Measurements from ENCODE around the gene HIBADH. TPM values are rescaled to one million over a fixed set of nuclear protein-coding genes. Genes with fewer than 3 reads are reported as not detected.

Gene HIBADH
- total RNA-seq, 1 experiment from 2014 or later, result 23.2 TPM

DNA sequence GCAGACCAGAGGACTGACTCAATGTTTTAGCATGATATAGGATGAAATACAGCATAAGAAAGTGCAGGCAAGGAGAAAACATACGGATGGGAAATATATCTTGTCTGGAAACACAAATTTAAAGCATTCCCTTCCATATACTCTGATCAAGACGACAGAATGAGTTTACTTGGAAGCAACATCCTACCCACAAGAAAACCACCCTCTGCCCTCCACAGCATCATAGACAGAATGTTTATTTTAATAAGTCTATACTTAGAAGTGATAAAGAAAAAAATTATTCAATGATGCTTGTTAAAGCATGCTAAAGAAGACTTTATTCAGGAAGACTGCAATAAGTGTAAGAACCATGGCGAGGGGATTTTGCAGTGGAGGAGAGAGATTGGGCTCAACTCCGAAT, 32.4 kb upstream of the HIBADH start:
- H2AFZ ChIP-seq (ENCODE audit: low read length), result no peak overlapping the region
- no peaks in the 10 kb centered on the region for H4K20me1 ChIP-seq (ENCODE audit: control insufficient read depth, insufficient read depth, insufficient read length)
- WGBS (ENCODE audit: extremely low coverage, insufficient read length, low lambda C conversion rate), result no CpG with 5 or more reads among the region's 4 CpGs
- H3K23ac ChIP-seq (ENCODE audit: insufficient read length, low read depth, low read length), result no peak overlapping the region
- no peak overlapping the region for H3K4ac ChIP-seq (ENCODE audit: low read depth, low read length)
- Mint-ChIP-seq H3K27ac (no peak overlapping the region), H3K4me3 (no peak overlapping the region), H3K9me3 (no peaks in the 10 kb centered on the region), H3K36me3 (ENCODE audit: insufficient read depth in 1 of 3, low read depth in 3 of 3) (no peaks in the 10 kb centered on the region), H3K27me3 (ENCODE audit: low read depth) (no peaks in the 10 kb centered on the region), H3K4me1 (peaks cover under 1% of the 10 kb centered on the region in 2 experiments; a peak in 2 of 4 replicates)
- no peak for TF ChIP-seq CTCF (conservative IDR thresholded peaks at IDR 0.05)
- no peaks in the 10 kb centered on the region for H3K79me2 ChIP-seq (ENCODE audit: insufficient read depth, low read length)
- H3K4me2 ChIP-seq (ENCODE audit: insufficient read depth, insufficient read length, low read length), result no peak overlapping the region
- no peak overlapping the region for H4K5ac ChIP-seq (ENCODE audit: insufficient read length, low read depth, low read length)
- H3K14ac ChIP-seq (ENCODE audit: insufficient read depth, low read length), result no peak overlapping the region
- no peaks in the 10 kb centered on the region for H3K4me1 ChIP-seq (ENCODE audit: insufficient read depth, low read length)
- no peak overlapping the region for H4K8ac ChIP-seq (replicated peaks; ENCODE audit: insufficient read length, low read depth, low read length)
- H3K27me3 ChIP-seq (ENCODE audit: insufficient read depth, low read length), result no peaks in the 10 kb centered on the region
- H3K9ac ChIP-seq (ENCODE audit: extremely low read depth, insufficient read length, low read length), result no peak overlapping the region
- no peak overlapping the region for H2BK5ac ChIP-seq (ENCODE audit: insufficient read length, low read length)
- H2BK120ac ChIP-seq (ENCODE audit: low read depth, low read length, poor library complexity, severe bottlenecking), result no peak overlapping the region
- H3K27ac ChIP-seq (ENCODE audit: insufficient read length, low read depth, low read length), result no peak overlapping the region
- no peak overlapping the region for H4K91ac ChIP-seq (ENCODE audit: insufficient read length, low read depth, low read length)
- H3K18ac ChIP-seq (ENCODE audit: insufficient read length, low read depth, low read length), result no peak overlapping the region
- H3K56ac ChIP-seq (ENCODE audit: insufficient read length, low read depth, low read length), result no peak overlapping the region
- no peak overlapping the region for H2BK20ac ChIP-seq (ENCODE audit: low read depth, low read length, poor library complexity, severe bottlenecking)
- no peaks in the 10 kb centered on the region for H3K23me2 ChIP-seq (ENCODE audit: insufficient read length, low read depth, low read length, poor library complexity, severe bottlenecking)
- H2AK5ac ChIP-seq (ENCODE audit: insufficient read length, low read length), result no peak overlapping the region
- H2BK12ac ChIP-seq (ENCODE audit: insufficient read length, low read depth, low read length), result no peak overlapping the region
- H3K9me3 ChIP-seq (ENCODE audit: control insufficient read depth, low read depth, low read length), result no peaks in the 10 kb centered on the region
- H2BK15ac ChIP-seq (ENCODE audit: low read depth, low read length), result no peak overlapping the region
- DNase-seq, result no peak
- H3T11ph ChIP-seq (ENCODE audit: low read length), result no peak overlapping the region
- H3K79me1 ChIP-seq (ENCODE audit: insufficient read depth, low read depth, low read length, poor library complexity, severe bottlenecking), result no peaks in the 10 kb centered on the region

Data from H9 (cell line).